Karpas-422 (cell line): ENCODE data around the gene ZNF385D. TPM values are rescaled to one million over a fixed set of nuclear protein-coding genes. Genes with fewer than 3 reads are reported as not detected.
"Not testable (repeated sequence)": the region's sequence is repeated elsewhere in the genome, so short reads cannot be mapped to it uniquely, and the experiment has no call there.

Source experiments
- DNase-seq: peaks from one replicate; pipeline ENCODE4 v3.0.0-alpha.2; 2015
- H2AFZ ChIP-seq: fragments of 200-600 bp; sonication (generic); 2 replicates; pipeline ENCODE4 v1.6.1; 2014; ENCODE audit warnings: antibody characterized with exemption, low read length, mixed read lengths
- H3K27ac ChIP-seq: fragments of 200-600 bp; sonication (generic); 2 replicates; pipeline ENCODE4 v1.5.1; 2014; ENCODE audit warnings: mild to moderate bottlenecking, low read length, moderate library complexity
- H3K27me3 ChIP-seq: fragments of 200-600 bp; sonication (generic); 2 replicates; pipeline ENCODE4 v1.6.1; 2014; ENCODE audit warnings: low read length, mixed read lengths
- H3K36me3 ChIP-seq: fragments of 200-600 bp; sonication (generic); 2 replicates; pipeline ENCODE4 v1.6.1; 2014; ENCODE audit warnings: low read length, mixed read lengths; ENCODE audit not compliant: insufficient read depth
- H3K4me1 ChIP-seq: fragments of 200-600 bp; sonication (generic); 2 replicates; pipeline ENCODE4 v1.6.1; 2014; ENCODE audit warnings: mild to moderate bottlenecking, low read length, mixed read lengths
- H3K4me2 ChIP-seq: fragments of 200-600 bp; sonication (generic); 2 replicates; pipeline ENCODE4 v1.6.1; 2014; ENCODE audit warnings: low read length, low read depth, mild to moderate bottlenecking; ENCODE audit not compliant: poor library complexity, severe bottlenecking
- H3K4me3 ChIP-seq: fragments of 200-600 bp; sonication (generic); 2 replicates; pipeline ENCODE4 v1.5.1; 2014; ENCODE audit warnings: mild to moderate bottlenecking, antibody characterized with exemption, low read length, mixed read lengths
- H3K79me2 ChIP-seq: fragments of 200-600 bp; sonication (generic); 2 replicates; pipeline ENCODE4 v1.6.1; 2014; ENCODE audit warnings: mild to moderate bottlenecking, low read length, mixed read lengths
- H3K9ac ChIP-seq: fragments of 200-600 bp; sonication (generic); 2 replicates; pipeline ENCODE4 v1.6.0; 2014; ENCODE audit warnings: low read length
- H3K9me2 ChIP-seq: fragments of 200-600 bp; sonication (generic), shearing (Covaris generic); replicated peaks from 2 replicates; pipeline ENCODE4 v1.6.0; 2014; ENCODE audit warnings: mild to moderate bottlenecking, low read length, moderate library complexity; ENCODE audit not compliant: insufficient read depth
- H3K9me3 ChIP-seq: fragments of 300-700, 200-600 bp; sonication (generic); 2 replicates; pipeline ENCODE4 v1.6.1; 2014; ENCODE audit warnings: low read length, mixed read lengths
- H4K20me1 ChIP-seq: fragments of 200-600 bp; sonication (generic); 2 replicates; pipeline ENCODE4 v1.6.1; 2014; ENCODE audit warnings: mild to moderate bottlenecking, antibody characterized with exemption, low read length, low read depth; ENCODE audit not compliant: insufficient read depth
- total RNA-seq: library from RNA; depleted of rRNA; stranded (reverse); fragments of >200 nt; shearing (Covaris generic); gene quantifications from 2 replicates; pipeline ENCODE4 v1.2.3, GENCODE V29; 2014; ENCODE audit warnings: low replicate concordance

ZNF385D gene
- total RNA-seq, 1 experiment from 2014 or later: not detected

GRCh38 chr3:21515417-21515816, 235.6 kb downstream of the ZNF385D start:
- H3K79me2 ChIP-seq: no peaks in the 10 kb centered on the region
- H4K20me1 ChIP-seq: no peaks in the 10 kb centered on the region
- H3K36me3 ChIP-seq: no peaks in the 10 kb centered on the region
- H2AFZ ChIP-seq: no peak overlapping the region
- H3K9me2 ChIP-seq: no peaks in the 10 kb centered on the region
- peaks cover 3% of the 10 kb centered on the region for H3K9me3 ChIP-seq
- H3K4me1 ChIP-seq: no peaks in the 10 kb centered on the region
- H3K27ac ChIP-seq: no peak overlapping the region
- H3K4me2 ChIP-seq: no peak overlapping the region
- H3K9ac ChIP-seq: no peak overlapping the region
- H3K27me3 ChIP-seq: no peaks in the 10 kb centered on the region
- no peak for DNase-seq
- no peak overlapping the region for H3K4me3 ChIP-seq

- no peaks in the 10 kb centered on the region for H4K20me1 ChIP-seq
- H3K79me2 ChIP-seq: no peaks in the 10 kb centered on the region
- H3K9me3 ChIP-seq: peaks cover 15% of the 10 kb centered on the region
- no peaks in the 10 kb centered on the region for H3K27me3 ChIP-seq
- no peak overlapping the region for H3K27ac ChIP-seq
- H3K9ac ChIP-seq: no peak overlapping the region
- DNase-seq: no peak
- no peak overlapping the region for H3K4me2 ChIP-seq
- no peak overlapping the region for H2AFZ ChIP-seq
- H3K9me2 ChIP-seq: no peaks in the 10 kb centered on the region
- no peaks in the 10 kb centered on the region for H3K36me3 ChIP-seq
- H3K4me1 ChIP-seq: no peaks in the 10 kb centered on the region
- no peak overlapping the region for H3K4me3 ChIP-seq
Measured at GRCh38 chr3:21509731-21510470, 241.1 kb downstream of the ZNF385D start.

- no peaks in the 10 kb centered on the region for H3K9me2 ChIP-seq
- no peak overlapping the region for H2AFZ ChIP-seq
- no peak overlapping the region for H3K27ac ChIP-seq
- no peaks in the 10 kb centered on the region for H3K27me3 ChIP-seq
- H4K20me1 ChIP-seq: no peaks in the 10 kb centered on the region
- H3K4me2 ChIP-seq: no peak overlapping the region
- H3K9ac ChIP-seq: no peak overlapping the region
- H3K9me3 ChIP-seq: peaks cover 13% of the 10 kb centered on the region
- no peaks in the 10 kb centered on the region for H3K79me2 ChIP-seq
- no peak for DNase-seq
- no peaks in the 10 kb centered on the region for H3K4me1 ChIP-seq
- H3K4me3 ChIP-seq: no peak overlapping the region
- H3K36me3 ChIP-seq: no peaks in the 10 kb centered on the region
Measured at GRCh38 chr3:21508246-21508645, 242.8 kb downstream of the ZNF385D start.

- H3K9me2 ChIP-seq: no peaks in the 10 kb centered on the region
- DNase-seq: no peak
- H3K36me3 ChIP-seq: no peaks in the 10 kb centered on the region
- H3K27me3 ChIP-seq: no peaks in the 10 kb centered on the region
- H3K9ac ChIP-seq: no peak overlapping the region
- H2AFZ ChIP-seq: no peak overlapping the region
- no peak overlapping the region for H3K27ac ChIP-seq
- H3K79me2 ChIP-seq: no peaks in the 10 kb centered on the region
- H3K9me3 ChIP-seq: peaks cover 13% of the 10 kb centered on the region
- no peak overlapping the region for H3K4me3 ChIP-seq
- H3K4me2 ChIP-seq: no peak overlapping the region
- no peaks in the 10 kb centered on the region for H3K4me1 ChIP-seq
- H4K20me1 ChIP-seq: no peaks in the 10 kb centered on the region
Measured at GRCh38 chr3:21505711-21506460, 245.1 kb downstream of the ZNF385D start.

GRCh38 chr3:21502656-21503055, 248.4 kb downstream of the ZNF385D start:
- no peak overlapping the region for H3K27ac ChIP-seq
- no peak overlapping the region for H3K4me3 ChIP-seq
- peaks cover 8% of the 10 kb centered on the region for H3K9me3 ChIP-seq
- H3K9ac ChIP-seq: no peak overlapping the region
- H3K36me3 ChIP-seq: no peaks in the 10 kb centered on the region
- H3K9me2 ChIP-seq: no peaks in the 10 kb centered on the region
- no peaks in the 10 kb centered on the region for H4K20me1 ChIP-seq
- H3K27me3 ChIP-seq: no peaks in the 10 kb centered on the region
- H3K79me2 ChIP-seq: no peaks in the 10 kb centered on the region
- no peak overlapping the region for H3K4me2 ChIP-seq
- H3K4me1 ChIP-seq: no peaks in the 10 kb centered on the region
- DNase-seq: no peak
- H2AFZ ChIP-seq: no peak overlapping the region

GRCh38 chr3:21500834-21501233, 250.2 kb downstream of the ZNF385D start:
- Histone ChIP-seq H3K9ac (no peak overlapping the region), H3K4me2 (no peak overlapping the region), H3K79me2 (no peaks in the 10 kb centered on the region), H3K4me3 (no peak overlapping the region), H3K9me2 (no peaks in the 10 kb centered on the region), H3K4me1 (no peaks in the 10 kb centered on the region), H3K36me3 (no peaks in the 10 kb centered on the region), H4K20me1 (no peaks in the 10 kb centered on the region), H2AFZ (no peak overlapping the region), H3K9me3 (peaks cover 4% of the 10 kb centered on the region), H3K27me3 (no peaks in the 10 kb centered on the region), H3K27ac (no peak overlapping the region)
- no peak for DNase-seq

GRCh38 chr3:21490671-21491070, 260.3 kb downstream of the ZNF385D start:
- H3K4me1 ChIP-seq, H3K27ac ChIP-seq, DNase-seq, H3K9ac ChIP-seq, H3K27me3 ChIP-seq, H3K79me2 ChIP-seq, H3K9me3 ChIP-seq, H3K4me2 ChIP-seq, H2AFZ ChIP-seq, H3K9me2 ChIP-seq, H4K20me1 ChIP-seq, H3K4me3 ChIP-seq, H3K36me3 ChIP-seq: not testable (repeated sequence)

GRCh38 chr3:21487520-21487919, 263.5 kb downstream of the ZNF385D start:
- Histone ChIP-seq H3K4me2 (no peak overlapping the region), H4K20me1 (no peaks in the 10 kb centered on the region), H2AFZ (no peak overlapping the region), H3K27me3 (no peaks in the 10 kb centered on the region), H3K79me2 (no peaks in the 10 kb centered on the region), H3K4me3 (no peak overlapping the region), H3K36me3 (no peaks in the 10 kb centered on the region), H3K9ac (no peak overlapping the region), H3K4me1 (no peaks in the 10 kb centered on the region), H3K9me2 (no peaks in the 10 kb centered on the region), H3K27ac (no peak overlapping the region), H3K9me3 (peaks cover 4% of the 10 kb centered on the region; the same call in 1 of the 2 replicates)
- DNase-seq: no peak
